Adrenal gland (tissue), 12 donors: ENCODE data around the gene MAML3. TPM values are rescaled to one million over a fixed set of nuclear protein-coding genes. Genes with fewer than 3 reads are reported as not detected.

Source experiments
- DNase-seq, 7 donors: peaks; one replicate each; pipeline ENCODE4 v3.0.0-alpha.2; 2019 to 2020
- H3K27ac ChIP-seq, 5 donors: fragments of 200-600 bp; sonication (generic) in 4 of 5; 1 replicate in 3 of 5; 2 replicates in 2 of 5; pipeline versions ENCODE4 v1.5.1 to v1.8.0; 2016 to 2020; ENCODE audit warnings: mild to moderate bottlenecking in 1 of 5
- H3K27me3 ChIP-seq: fragments of 200-600 bp; 2 replicates; pipeline ENCODE4 v1.8.0; 2021
- H3K36me3 ChIP-seq, 2 donors: fragments of 200-600 bp; replicated peaks in 1 of 2; 1 replicate in 1 of 2; 2 replicates in 1 of 2; pipeline versions ENCODE4 v1.5.1 to v1.8.0; 2018 to 2022
- H3K4me1 ChIP-seq, 2 donors: fragments of 200-600 bp; replicated peaks in 1 of 2; 1 replicate in 1 of 2; 2 replicates in 1 of 2; pipeline versions ENCODE4 v1.5.1 to v1.8.0; 2018 to 2021
- H3K4me3 ChIP-seq, 4 donors: fragments of 200-600 bp; sonication (generic) in 3 of 4; one replicate each; pipeline ENCODE4 v1.5.1; 2016 to 2018
- H3K9me3 ChIP-seq, 3 donors: fragments of 200-600 bp; sonication (generic) in 1 of 3; replicated peaks in 1 of 3; 1 replicate in 2 of 3; 2 replicates in 1 of 3; pipeline versions ENCODE4 v1.5.1 to v1.8.0; 2016 to 2021
- POLR2A ChIP-seq, 2 donors: fragments of 450-650 bp; IDR thresholded peaks; one replicate each; pipeline ENCODE4 v1.6.1; 2017; ENCODE audit warnings: antibody characterized with exemption in 2 of 2, mild to moderate bottlenecking in 2 of 2, moderate library complexity in 1 of 2
- WGBS, 4 donors: extraction: QIAGEN DNeasy Blood & Tissue Kit in 2 of 4; methylation state at CpG; one replicate each; pipeline versions ENCODE4 v1.1.5 to v1.1.7; 2013 to 2017; 5-methylcytosine and 5-hydroxymethylcytosine counted together
- intact Hi-C, 2 donors: fragments of 100-400 bp; cut with DNase I; formaldehyde crosslinking; loops; one replicate each; pipeline versions ENCODE4 v1.14.1 to v1.15.0; 2022 to 2023
- polyA plus RNA-seq, 3 donors: library from polyadenylated mRNA; stranded (reverse); fragments of 200-250 nt in 2 of 3; fragments of 350-450 nt in 1 of 3; fragmentation: Illumina TruSeq in 1 of 3; extraction: RNeasy Lipid Tissue Mini Kit (QIAGEN cat#74804) in 1 of 3; gene quantifications; one replicate each; pipeline ENCODE4 v1.2.3, GENCODE V29; 2013 to 2014
- total RNA-seq, 9 donors: library from RNA; depleted of rRNA in 4 of 9; stranded (reverse); fragments of >200 nt in 4 of 9; fragments of 120-200 nt in 1 of 9; fragmentation: NEBNext Ultra II Directional in 1 of 9; extraction: Animal tissue kit (Norgen Biotek cat#: 25700) in 1 of 9; gene quantifications; one replicate each; pipeline versions ENCODE4 v1.1.0 to v1.2.4, GENCODE V29; 2013 to 2023
- TF ChIP-seq, protein P1 (sequence below), 6 experiments: fragments of 450-650 bp in 4 of 6; fragments of 200-600 bp in 2 of 6; sonication (generic) in 1 of 6; IDR thresholded peaks; 1 replicate in 5 of 6; 2 replicates in 1 of 6; pipeline versions ENCODE4 v1.5.1 to v1.8.0; 2016 to 2021; ENCODE audit warnings: antibody characterized with exemption in 6 of 6, mild to moderate bottlenecking in 2 of 6, moderate library complexity in 1 of 6
- donor health status: healthy with polysubstance abuse.
- donor health status: Bipolar disorder and iron deficiency.
- donor health status: DM: yes; HTN: yes; CAD: no.
- donor health status: DM: no; HTN: no; CAD: no.
- donor health status: DM: no; HTN: no; CAD: no.
- donor health status: DM: yes; HTN: yes; CAD: no.

MAML3 gene
- total and polyA plus RNA-seq, 12 donors: 2.0 to 15.9 (median 8.4) TPM

DNA sequence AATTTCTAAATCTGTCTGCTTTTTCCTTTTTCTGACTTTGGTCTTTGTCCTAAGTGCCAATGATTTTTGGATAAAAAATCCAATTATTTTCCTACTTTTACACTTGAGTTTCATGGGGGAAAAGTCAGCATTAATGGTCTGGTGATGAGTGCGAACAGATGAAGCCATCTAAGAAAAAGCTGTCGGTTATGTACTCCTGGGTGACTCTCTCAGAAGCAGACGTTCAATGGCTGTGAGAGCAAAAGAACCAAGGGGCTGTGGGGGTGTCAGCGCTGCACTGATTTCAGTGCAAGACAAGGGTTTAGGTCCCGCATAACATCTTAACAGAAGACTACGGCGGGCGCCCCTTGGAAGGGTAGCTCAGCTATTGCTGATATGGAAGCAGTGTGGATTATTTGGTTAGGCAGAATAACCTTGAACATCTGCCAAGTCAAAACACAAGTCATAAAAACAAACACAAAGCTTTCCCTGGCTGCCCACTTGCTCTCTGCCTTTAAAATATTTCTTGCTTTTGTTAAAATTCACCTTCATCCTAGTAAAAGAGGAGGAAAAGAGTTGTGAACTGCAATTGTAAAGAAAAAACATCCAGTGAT, 240.5 kb downstream of the MAML3 start:
- Histone ChIP-seq H3K27ac (peak overlapping the region in 3 of 5 donors; percentile 41 to 67 (median 58)), H3K36me3 (no peaks in the 10 kb centered on the region), H3K9me3 (no peaks in the 10 kb centered on the region), H3K27me3 (no peaks in the 10 kb centered on the region), H3K4me1 (peaks cover 15 to 39% of the 10 kb centered on the region in 2 donors), H3K4me3 (no peak overlapping the region)
- intact Hi-C loops: no loop called here
- 14 to 32% (median 28%) methylated on average over 8 of the region's 8 CpGs for WGBS, 4 donors
- TF ChIP-seq, protein P1, sequence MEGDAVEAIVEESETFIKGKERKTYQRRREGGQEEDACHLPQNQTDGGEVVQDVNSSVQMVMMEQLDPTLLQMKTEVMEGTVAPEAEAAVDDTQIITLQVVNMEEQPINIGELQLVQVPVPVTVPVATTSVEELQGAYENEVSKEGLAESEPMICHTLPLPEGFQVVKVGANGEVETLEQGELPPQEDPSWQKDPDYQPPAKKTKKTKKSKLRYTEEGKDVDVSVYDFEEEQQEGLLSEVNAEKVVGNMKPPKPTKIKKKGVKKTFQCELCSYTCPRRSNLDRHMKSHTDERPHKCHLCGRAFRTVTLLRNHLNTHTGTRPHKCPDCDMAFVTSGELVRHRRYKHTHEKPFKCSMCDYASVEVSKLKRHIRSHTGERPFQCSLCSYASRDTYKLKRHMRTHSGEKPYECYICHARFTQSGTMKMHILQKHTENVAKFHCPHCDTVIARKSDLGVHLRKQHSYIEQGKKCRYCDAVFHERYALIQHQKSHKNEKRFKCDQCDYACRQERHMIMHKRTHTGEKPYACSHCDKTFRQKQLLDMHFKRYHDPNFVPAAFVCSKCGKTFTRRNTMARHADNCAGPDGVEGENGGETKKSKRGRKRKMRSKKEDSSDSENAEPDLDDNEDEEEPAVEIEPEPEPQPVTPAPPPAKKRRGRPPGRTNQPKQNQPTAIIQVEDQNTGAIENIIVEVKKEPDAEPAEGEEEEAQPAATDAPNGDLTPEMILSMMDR (IDR thresholded peaks at IDR 0.05): no peak
- TF ChIP-seq POLR2A (IDR thresholded peaks at IDR 0.05): no peak
- peak in 4 of 7 donors; percentile 22 to 31 (median 30) for DNase-seq

DNA sequence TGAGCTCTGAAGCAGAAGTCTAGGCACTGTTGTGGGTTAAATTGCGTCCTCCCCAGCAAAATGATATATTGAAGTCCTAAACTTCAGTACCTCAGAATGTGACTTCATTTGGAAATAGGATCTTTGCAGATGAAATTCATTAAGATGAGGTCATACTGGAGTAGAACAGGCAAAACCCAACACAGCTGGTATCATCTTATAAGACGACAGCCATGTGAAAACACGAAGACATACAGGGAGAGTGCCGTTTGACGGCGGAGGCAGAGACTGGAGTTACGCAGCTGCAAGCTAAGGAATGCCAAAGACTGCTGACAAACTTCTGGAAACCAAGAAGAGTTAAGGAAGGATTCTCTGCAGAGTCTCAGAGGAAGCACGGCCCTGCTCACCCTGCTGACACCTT, 241.5 kb downstream of the MAML3 start:
- WGBS, 4 donors: 83 to 88% (median 86%) methylated on average over 8 of the region's 8 CpGs
- Histone ChIP-seq H3K27ac (peak overlapping the region in 2 of 5 donors; percentile 18 to 38), H3K4me1 (peaks cover 15 to 40% of the 10 kb centered on the region in 2 donors), H3K36me3 (no peaks in the 10 kb centered on the region), H3K9me3 (no peaks in the 10 kb centered on the region), H3K4me3 (no peak overlapping the region), H3K27me3 (no peaks in the 10 kb centered on the region)
- no peak for DNase-seq
- intact Hi-C loops: no loop called here
- no peak for TF ChIP-seq POLR2A (IDR thresholded peaks at IDR 0.05)
- TF ChIP-seq, protein P1 (IDR thresholded peaks at IDR 0.05): no peak

DNA sequence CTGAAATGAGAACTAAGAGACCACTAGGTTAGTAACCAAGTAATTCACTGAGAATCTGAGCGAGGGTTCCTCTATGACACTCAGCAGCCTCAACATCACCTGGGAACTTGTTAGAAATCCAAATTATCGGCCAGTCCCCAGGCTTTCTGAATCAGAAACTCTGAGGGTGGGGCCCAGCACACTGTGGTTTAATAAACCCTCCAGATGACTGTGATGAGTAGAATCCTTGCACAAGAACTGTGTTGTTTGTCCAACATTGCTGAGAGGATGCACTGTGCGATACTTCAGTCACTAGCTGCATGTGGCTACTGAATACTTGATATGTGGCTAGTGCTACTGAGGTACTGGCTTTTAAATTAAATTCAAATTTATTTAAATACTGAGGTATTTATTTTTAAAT, 243.9 kb downstream of the MAML3 start:
- no peak for TF ChIP-seq POLR2A (IDR thresholded peaks at IDR 0.05)
- TF ChIP-seq, protein P1 (IDR thresholded peaks at IDR 0.05): no peak
- Histone ChIP-seq H3K9me3 (no peaks in the 10 kb centered on the region), H3K27me3 (no peaks in the 10 kb centered on the region), H3K4me1 (peaks cover 22 to 50% of the 10 kb centered on the region in 2 donors), H3K27ac (no peak overlapping the region), H3K4me3 (no peak overlapping the region), H3K36me3 (no peaks in the 10 kb centered on the region)
- 92 to 98% (median 95%) methylated on average over 3 of the region's 3 CpGs for WGBS, 4 donors
- DNase-seq: no peak
- intact Hi-C loops: no loop called here

DNA sequence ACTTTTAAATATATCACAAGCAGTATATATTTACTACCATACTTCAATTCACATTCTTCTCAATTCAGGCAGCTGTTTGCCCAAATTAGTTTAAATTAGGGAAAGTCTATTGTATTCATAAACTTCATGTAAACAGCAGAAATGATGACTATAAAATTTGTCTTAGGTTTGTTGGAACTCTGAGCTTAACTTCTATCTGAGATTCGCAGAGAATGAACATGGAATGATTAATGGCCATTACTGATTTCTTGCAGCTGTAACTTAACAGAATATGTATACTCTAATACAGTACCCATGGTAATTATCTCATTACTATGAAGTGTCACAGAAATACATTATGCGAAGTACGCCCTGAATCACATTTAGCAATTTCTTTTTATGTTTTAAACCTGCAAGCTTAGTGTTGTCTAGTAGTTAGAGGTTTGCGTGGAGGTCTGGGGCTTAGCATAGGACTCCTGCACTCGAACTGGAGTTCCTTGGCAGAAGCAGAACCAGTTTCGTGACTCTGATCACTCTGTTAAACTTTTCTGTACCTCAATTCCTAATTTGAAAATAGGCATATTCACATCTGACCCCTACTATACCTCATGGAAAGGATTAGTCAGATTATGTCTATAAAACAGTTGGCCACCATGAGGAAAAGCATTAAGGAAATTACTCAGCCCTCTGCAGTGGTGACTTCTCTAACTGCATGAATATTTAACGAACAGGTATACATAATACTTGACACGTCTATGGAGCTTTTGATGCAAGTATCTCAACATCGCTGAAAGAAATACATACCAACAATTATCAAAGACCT, 245.1 kb downstream of the MAML3 start:
- no peak overlapping the region for H3K27ac ChIP-seq
- H3K9me3 ChIP-seq: no peaks in the 10 kb centered on the region
- no peaks in the 10 kb centered on the region for H3K36me3 ChIP-seq
- DNase-seq: no peak
- intact Hi-C loops: no loop called here
- H3K4me3 ChIP-seq: no peak overlapping the region
- H3K27me3 ChIP-seq: no peaks in the 10 kb centered on the region
- 90 to 92% (median 91%) methylated on average over 9 of the region's 9 CpGs for WGBS, 4 donors
- peaks cover 14 to 37% of the 10 kb centered on the region in 2 donors for H3K4me1 ChIP-seq
- TF ChIP-seq, protein P1 (IDR thresholded peaks at IDR 0.05): no peak
- TF ChIP-seq POLR2A (IDR thresholded peaks at IDR 0.05): no peak
